Rectal smooth muscle tissue (tissue), 1 donor: Measurements from ENCODE around the gene SGO1.

ENCODE experiments used
- H3K27ac ChIP-seq: one replicate; pipeline ENCODE4 v1.7.0; 2013; ENCODE audit warnings: low read depth, low read length, inconsistent platforms
- H3K27me3 ChIP-seq: one replicate; pipeline ENCODE4 v1.7.0; 2013; ENCODE audit warnings: low read length; ENCODE audit not compliant: control insufficient read depth, insufficient read depth
- H3K36me3 ChIP-seq: one replicate; pipeline ENCODE4 v1.7.0; 2013; ENCODE audit warnings: low read length; ENCODE audit not compliant: control insufficient read depth, insufficient read depth
- H3K4me1 ChIP-seq: one replicate; pipeline ENCODE4 v1.7.0; 2013; ENCODE audit warnings: low read length; ENCODE audit not compliant: control insufficient read depth, insufficient read depth
- H3K4me3 ChIP-seq: one replicate; pipeline ENCODE4 v1.7.0; 2013; ENCODE audit warnings: low read length
- H3K9ac ChIP-seq: one replicate; pipeline ENCODE4 v1.7.0; 2013; ENCODE audit warnings: low read length

SGO1 gene

DNA sequence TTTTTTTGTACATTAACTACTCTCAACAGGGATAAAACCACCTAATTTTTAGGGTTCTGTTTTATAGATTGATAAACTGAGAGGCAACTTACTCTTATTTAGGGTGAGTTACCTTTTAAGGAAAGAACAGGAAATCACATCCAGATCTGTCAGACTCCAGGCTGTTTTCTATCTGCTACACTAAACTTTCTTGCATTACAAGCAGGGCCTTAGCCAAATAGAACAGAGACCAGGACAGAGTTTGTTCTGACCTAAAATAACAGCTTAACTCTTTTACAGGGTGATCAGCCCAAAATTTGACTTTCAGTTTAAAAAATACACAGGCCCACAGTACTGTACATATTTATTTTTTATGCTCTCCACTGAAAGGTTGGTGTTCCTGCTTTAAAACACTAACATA lies 38.6 kb downstream of the SGO1 start:
- no peaks in the 10 kb centered on the region for H3K36me3 ChIP-seq
- H3K27ac ChIP-seq: peak overlapping the region; percentile 43
- no peak overlapping the region for H3K4me3 ChIP-seq
- H3K27me3 ChIP-seq: no peaks in the 10 kb centered on the region
- no peak overlapping the region for H3K9ac ChIP-seq
- peaks cover 16% of the 10 kb centered on the region for H3K4me1 ChIP-seq

DNA sequence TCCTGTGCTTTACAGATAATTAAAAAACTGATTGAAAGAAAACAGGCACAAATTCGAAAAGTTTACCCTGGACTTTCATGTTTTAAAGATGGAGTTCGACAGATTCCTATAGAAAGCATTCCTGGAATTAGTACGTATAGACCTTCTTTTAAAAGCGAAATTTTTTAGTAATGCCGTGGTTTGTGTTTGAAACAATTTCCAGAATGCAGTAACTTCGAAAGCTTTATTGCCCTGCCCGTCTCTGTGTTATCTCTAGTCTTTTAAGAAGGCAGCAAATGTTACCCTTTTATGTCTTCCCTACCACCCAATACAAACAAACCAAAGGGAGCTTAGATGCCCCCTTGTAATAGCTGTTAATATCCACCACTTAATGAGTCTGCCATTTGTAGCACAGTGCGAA lies 39.7 kb downstream of the SGO1 start:
- H3K4me1 ChIP-seq: peaks cover 21% of the 10 kb centered on the region
- H3K9ac ChIP-seq: no peak overlapping the region
- no peak overlapping the region for H3K4me3 ChIP-seq
- no peaks in the 10 kb centered on the region for H3K27me3 ChIP-seq
- H3K27ac ChIP-seq: no peak overlapping the region
- no peaks in the 10 kb centered on the region for H3K36me3 ChIP-seq

DNA sequence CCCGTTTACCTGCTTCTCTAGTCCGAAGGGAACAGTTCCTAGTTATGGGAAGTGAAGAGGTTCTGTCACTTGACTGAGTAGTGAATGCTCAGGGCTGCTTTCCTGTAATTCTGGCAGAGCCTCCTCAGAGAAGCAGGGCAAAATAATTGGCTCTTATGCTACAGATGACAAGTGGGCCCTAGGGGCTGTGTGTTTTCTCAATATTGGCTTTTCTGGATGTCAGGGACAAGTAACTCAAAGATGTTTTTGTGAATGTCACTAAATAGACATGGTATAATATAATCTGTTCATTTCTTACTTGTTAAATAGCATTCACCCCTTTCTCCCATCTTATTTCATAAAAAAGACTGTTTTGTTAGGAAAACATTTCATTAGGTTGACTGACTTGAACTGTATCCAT lies 40.1 kb downstream of the SGO1 start:
- no peak overlapping the region for H3K27ac ChIP-seq
- H3K9ac ChIP-seq: no peak overlapping the region
- H3K27me3 ChIP-seq: no peaks in the 10 kb centered on the region
- no peak overlapping the region for H3K4me3 ChIP-seq
- H3K36me3 ChIP-seq: no peaks in the 10 kb centered on the region
- H3K4me1 ChIP-seq: peaks cover 25% of the 10 kb centered on the region

DNA sequence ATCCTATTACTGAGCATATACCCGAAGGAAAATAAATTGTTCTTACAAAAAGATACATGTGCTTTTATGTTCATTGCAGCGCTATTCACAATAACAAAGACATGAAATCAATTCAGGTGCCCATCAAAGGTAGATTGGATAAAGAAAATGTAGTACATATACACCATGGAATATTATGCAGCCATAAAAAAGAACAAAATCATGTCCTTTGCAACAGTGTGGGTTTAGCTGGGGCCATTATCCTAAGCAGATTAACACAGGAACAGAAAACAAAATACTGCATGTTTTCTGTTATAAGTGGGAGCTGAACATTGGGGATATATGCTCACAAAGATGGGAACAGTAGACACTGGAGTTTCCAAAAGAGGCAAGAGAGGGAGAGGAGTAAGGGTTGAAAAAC lies 42.5 kb downstream of the SGO1 start:
- Histone ChIP-seq H3K4me3 (no peak overlapping the region), H3K4me1 (peaks cover 26% of the 10 kb centered on the region), H3K9ac (no peak overlapping the region), H3K27me3 (no peaks in the 10 kb centered on the region), H3K36me3 (peaks cover 2% of the 10 kb centered on the region), H3K27ac (no peak overlapping the region)

DNA sequence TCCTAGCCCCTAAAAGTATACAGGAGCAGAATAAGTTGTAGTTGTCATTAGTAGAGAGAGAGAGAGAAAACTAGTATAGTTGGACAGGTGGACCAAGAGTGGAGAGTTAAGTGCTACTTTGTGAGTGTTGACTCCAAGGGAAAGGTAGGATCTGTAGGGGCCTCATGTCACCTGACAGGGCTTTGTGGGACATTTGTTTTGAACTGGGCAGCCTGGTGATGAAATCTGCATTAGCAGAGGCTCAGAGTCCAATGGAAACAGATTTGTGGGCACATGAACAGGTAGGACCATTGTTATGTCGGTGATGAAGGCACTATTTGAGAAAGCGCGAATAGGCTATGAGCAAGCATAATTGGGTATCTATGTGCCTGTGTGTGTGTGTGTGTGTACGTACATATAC lies 43.5 kb downstream of the SGO1 start:
- Histone ChIP-seq H3K4me1 (peaks cover 26% of the 10 kb centered on the region), H3K27me3 (no peaks in the 10 kb centered on the region), H3K9ac (no peak overlapping the region), H3K4me3 (no peak overlapping the region), H3K27ac (peak overlapping the region; percentile 30), H3K36me3 (peaks cover 2% of the 10 kb centered on the region)

DNA sequence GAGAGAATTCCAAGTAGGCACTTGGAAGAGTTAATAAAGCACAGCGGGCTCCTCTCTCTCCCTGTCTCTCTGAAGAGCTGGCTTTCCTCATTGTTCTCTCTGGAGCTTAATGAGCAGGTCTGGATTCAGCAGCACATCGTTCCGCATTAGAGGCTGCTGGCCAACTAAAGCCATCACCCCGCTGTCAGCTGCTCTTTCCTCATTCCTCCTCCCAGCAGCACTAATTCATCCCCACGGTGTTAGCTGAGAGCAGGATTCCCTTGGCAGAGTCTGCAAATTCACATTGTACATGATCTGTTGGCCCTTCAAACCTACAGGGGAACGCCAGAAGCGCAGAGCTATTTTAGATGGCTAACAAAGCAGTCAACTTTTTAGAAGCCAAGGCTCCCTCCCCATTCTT lies 44.2 kb downstream of the SGO1 start:
- no peak overlapping the region for H3K9ac ChIP-seq
- peaks cover 2% of the 10 kb centered on the region for H3K36me3 ChIP-seq
- no peak overlapping the region for H3K4me3 ChIP-seq
- H3K27ac ChIP-seq: peak overlapping the region; percentile 56
- H3K4me1 ChIP-seq: peaks cover 23% of the 10 kb centered on the region
- no peaks in the 10 kb centered on the region for H3K27me3 ChIP-seq

DNA sequence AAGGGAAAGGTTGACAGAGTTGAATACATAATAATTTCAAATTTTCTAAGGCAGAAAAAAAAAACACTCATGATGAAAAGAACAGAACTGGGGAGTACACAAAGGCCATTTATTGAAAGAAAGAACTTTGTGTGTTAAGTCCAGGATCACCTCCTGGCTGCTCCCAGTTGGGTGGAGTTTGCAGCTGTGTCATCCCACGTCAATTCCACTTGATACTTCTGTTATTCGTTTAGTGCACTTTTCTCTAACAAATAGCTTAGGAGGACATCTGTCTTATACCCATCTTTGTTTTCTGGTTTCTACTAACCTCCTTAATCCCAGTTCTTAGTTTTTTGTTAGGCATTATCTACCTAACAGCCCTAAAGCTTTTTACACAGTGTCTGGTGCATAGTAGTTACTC lies 44.7 kb downstream of the SGO1 start:
- H3K27ac ChIP-seq: peak overlapping the region; percentile 56
- no peak overlapping the region for H3K9ac ChIP-seq
- no peaks in the 10 kb centered on the region for H3K27me3 ChIP-seq
- H3K36me3 ChIP-seq: peaks cover 2% of the 10 kb centered on the region
- H3K4me1 ChIP-seq: peaks cover 18% of the 10 kb centered on the region
- no peak overlapping the region for H3K4me3 ChIP-seq

DNA sequence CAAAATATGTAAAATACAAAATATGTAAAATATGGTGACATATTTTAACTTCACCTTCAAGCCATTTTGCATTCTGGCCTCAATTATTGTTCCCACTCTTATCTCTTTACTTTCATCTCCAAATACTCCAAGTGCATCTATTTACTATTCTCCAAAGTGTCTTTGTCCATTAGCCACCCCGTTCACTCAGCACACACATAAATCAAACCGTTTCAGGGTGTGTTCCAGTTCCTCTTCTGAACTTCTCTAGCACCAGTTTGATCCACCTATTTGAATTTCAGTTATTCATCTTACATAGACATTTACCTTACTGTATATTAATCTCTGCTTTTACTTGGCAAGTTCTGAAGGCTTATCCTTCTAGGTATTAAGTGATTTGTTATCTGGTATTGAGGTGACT lies 45.1 kb downstream of the SGO1 start:
- peaks cover 2% of the 10 kb centered on the region for H3K36me3 ChIP-seq

DNA sequence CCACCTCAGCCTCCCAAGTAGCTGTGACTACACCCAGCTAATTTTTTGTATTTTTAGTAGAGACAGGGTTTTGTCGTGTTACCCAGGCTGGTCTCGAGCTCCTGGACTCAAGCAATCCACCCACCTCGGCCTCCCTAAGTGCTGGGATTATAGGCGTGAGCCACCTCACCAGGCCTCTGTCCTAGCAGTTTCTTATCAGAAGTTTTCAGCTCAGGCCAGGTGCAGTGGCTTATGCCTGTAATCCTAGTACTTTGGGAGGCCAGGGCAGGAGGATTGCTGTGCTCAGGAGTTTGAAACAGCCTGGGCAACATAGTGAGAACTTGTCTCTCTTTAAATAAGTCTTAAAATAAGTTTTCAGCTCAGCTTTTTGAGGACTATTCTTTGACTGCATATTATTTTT lies 48.4 kb downstream of the SGO1 start:
- H3K4me3 ChIP-seq: no peak overlapping the region
- H3K4me1 ChIP-seq: peaks cover 12% of the 10 kb centered on the region
- no peaks in the 10 kb centered on the region for H3K27me3 ChIP-seq
- H3K36me3 ChIP-seq: peaks cover 2% of the 10 kb centered on the region
- no peak overlapping the region for H3K27ac ChIP-seq
- H3K9ac ChIP-seq: no peak overlapping the region

More for the DNA sequence above, 45.1 kb downstream of the SGO1 start:
- Histone ChIP-seq H3K27ac (no peak overlapping the region), H3K9ac (no peak overlapping the region), H3K4me3 (no peak overlapping the region), H3K27me3 (no peaks in the 10 kb centered on the region), H3K4me1 (peaks cover 15% of the 10 kb centered on the region)

DNA sequence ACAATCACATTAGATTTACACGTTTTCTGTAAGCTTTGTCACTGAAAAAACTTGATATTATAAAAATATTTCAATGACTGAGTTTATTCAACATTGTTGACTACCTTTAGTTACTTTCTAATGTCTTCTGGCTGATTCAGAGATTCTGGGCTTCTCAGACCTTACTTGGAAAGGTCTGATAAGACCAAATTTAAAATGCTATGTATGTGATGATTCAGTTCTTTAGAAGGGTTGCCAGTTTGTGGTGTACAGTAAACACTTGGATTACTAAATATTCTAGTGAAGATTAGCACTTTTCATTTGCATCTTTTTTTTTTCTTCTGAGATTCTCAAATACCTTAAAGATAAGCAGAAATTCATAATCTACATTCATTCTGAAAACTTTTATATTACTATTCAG lies 49.8 kb downstream of the SGO1 start:
- H3K27ac ChIP-seq: no peak overlapping the region
- H3K36me3 ChIP-seq: peaks cover 2% of the 10 kb centered on the region

DNA sequence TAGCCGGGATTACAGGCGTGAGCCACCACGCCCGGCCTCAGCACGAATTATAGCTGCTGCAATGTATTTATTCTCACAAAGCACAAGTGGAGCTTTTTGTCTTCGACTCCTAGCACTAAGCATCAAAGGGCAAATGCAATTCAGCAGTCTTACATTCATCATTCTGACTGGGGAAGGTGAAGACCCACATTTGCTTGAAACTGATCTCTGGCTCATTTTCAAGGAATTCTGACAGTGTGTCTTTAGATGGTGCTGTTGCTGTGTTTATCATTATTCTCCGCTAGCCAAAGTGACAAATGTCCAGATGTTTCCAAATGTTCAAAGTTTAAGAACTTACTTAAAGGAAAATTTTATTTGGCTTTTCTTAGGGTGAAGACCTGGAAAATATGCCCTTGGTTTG lies 55.9 kb downstream of the SGO1 start:
- Histone ChIP-seq H3K27ac (no peak overlapping the region), H3K9ac (no peak overlapping the region), H3K27me3 (no peaks in the 10 kb centered on the region), H3K4me1 (no peaks in the 10 kb centered on the region), H3K4me3 (no peak overlapping the region), H3K36me3 (peaks cover 2% of the 10 kb centered on the region)

More for the DNA sequence above, 49.8 kb downstream of the SGO1 start:
- peaks cover 4% of the 10 kb centered on the region for H3K4me1 ChIP-seq
- H3K9ac ChIP-seq: no peak overlapping the region
- no peaks in the 10 kb centered on the region for H3K27me3 ChIP-seq
- H3K4me3 ChIP-seq: no peak overlapping the region

DNA sequence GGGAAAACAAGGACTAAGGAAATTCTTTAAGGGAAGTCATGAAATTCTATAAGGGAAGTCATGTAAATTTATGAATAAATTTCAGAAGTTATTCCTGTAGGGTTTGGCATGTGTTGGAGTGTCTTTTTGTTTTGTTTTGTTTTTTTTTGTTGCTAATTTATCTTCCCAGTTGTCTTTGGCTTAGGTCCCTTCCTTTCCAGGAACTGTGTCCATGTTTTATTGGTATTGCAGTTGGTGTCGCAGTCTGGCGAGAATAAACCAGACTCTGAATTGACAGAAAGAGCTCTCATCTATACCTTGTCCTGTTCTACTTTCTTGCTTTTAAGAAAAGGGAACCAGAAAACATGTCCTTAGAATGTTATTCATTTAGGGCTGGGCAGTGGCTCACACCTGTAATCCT lies 57.6 kb downstream of the SGO1 start:
- Histone ChIP-seq H3K4me3 (no peak overlapping the region), H3K27me3 (no peaks in the 10 kb centered on the region), H3K9ac (no peak overlapping the region), H3K27ac (no peak overlapping the region), H3K36me3 (peaks cover 2% of the 10 kb centered on the region), H3K4me1 (no peaks in the 10 kb centered on the region)

DNA sequence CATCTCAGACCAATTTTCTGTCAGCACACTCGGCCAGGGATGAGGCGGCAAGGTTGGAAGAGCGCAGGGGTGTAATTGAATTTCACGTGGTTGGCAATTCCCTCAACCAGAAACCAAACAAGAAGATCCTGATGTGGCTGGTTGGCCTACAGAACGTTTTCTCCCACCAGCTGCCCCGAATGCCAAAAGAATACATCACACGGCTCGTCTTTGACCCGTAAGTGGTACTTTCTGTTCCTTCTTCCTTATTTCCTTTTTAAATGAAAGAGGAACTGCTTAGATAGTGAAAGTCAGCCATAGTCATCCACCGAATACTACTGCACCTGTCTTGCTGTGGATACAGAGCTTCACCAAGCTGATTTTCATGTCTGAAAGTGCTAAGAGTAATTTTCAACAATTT lies 60.1 kb downstream of the SGO1 start:
- no peak overlapping the region for H3K9ac ChIP-seq
- no peak overlapping the region for H3K4me3 ChIP-seq
- no peaks in the 10 kb centered on the region for H3K27me3 ChIP-seq
- H3K4me1 ChIP-seq: no peaks in the 10 kb centered on the region
- H3K27ac ChIP-seq: no peak overlapping the region
- peaks cover 2% of the 10 kb centered on the region for H3K36me3 ChIP-seq
